ENCODE results near the gene GGCT.

The GGCT gene

GRCh38 chr7:30474485-30474884, 30.1 kb downstream of the GGCT start:
- no peak for TF ChIP-seq CTCF (conservative IDR thresholded peaks at IDR 0.05)

GRCh38 chr7:30473903-30474302, 30.7 kb downstream of the GGCT start:
- TF ChIP-seq CTCF (conservative IDR thresholded peaks at IDR 0.05) = no peak
- no peak overlapping the region for H3K27ac ChIP-seq

More at GRCh38 chr7:30474485-30474884, 30.1 kb downstream of the GGCT start:
- H3K27ac ChIP-seq = no peak overlapping the region

GRCh38 chr7:30472784-30473775, 31.5 kb downstream of the GGCT start:
- H3K27ac ChIP-seq = no peak overlapping the region
- no peak for TF ChIP-seq CTCF (conservative IDR thresholded peaks at IDR 0.05)

- no peak overlapping the region for H3K27ac ChIP-seq
- TF ChIP-seq CTCF (conservative IDR thresholded peaks at IDR 0.05) = no peak
These were observed 32.4 kb downstream of the GGCT start for GRCh38 chr7:30472081-30472783.

GRCh38 chr7:30471205-30471604, 33.4 kb downstream of the GGCT start:
- no peak for TF ChIP-seq CTCF (conservative IDR thresholded peaks at IDR 0.05)
- no peak overlapping the region for H3K27ac ChIP-seq

- no peak overlapping the region for H3K27ac ChIP-seq
- no peak for TF ChIP-seq CTCF (conservative IDR thresholded peaks at IDR 0.05)
These were observed 33.9 kb downstream of the GGCT start for GRCh38 chr7:30470771-30471170.

GRCh38 chr7:30470163-30470770, 34.4 kb downstream of the GGCT start:
- TF ChIP-seq CTCF (conservative IDR thresholded peaks at IDR 0.05) = no peak
- H3K27ac ChIP-seq = no peak overlapping the region

Data from VCaP (cell line).